OCI-LY3 (cell line): ENCODE data around the gene ACOXL.
A peak's percentile ranks its signal among the peaks of the same experiment; 100 is the strongest.

Experiments used
- H2AFZ ChIP-seq: fragments of 200-600, 300-600 bp; shearing (Covaris generic); 2 replicates; pipeline ENCODE4 v1.6.0; 2014; ENCODE audit warnings: antibody characterized with exemption, low read depth, low read length
- H3K27ac ChIP-seq: fragments of 200-600, 300-600 bp; sonication (generic); 2 replicates; pipeline ENCODE4 v1.5.1; 2014; ENCODE audit warnings: mild to moderate bottlenecking, low read length, moderate library complexity, mixed read lengths
- H3K27me3 ChIP-seq: fragments of 200-600, 300-600 bp; sonication (generic); 2 replicates; pipeline ENCODE4 v1.6.1; 2014; ENCODE audit warnings: low read depth, low read length, mixed read lengths
- H3K36me3 ChIP-seq: fragments of 200-600, 300-600 bp; sonication (generic); replicated peaks from 2 replicates; pipeline ENCODE3; 2014; ENCODE audit warnings: low read depth, low read length, mixed read lengths
- H3K4me1 ChIP-seq: fragments of 300-600, 200-600 bp; sonication (generic); 2 replicates; pipeline ENCODE4 v1.6.1; 2014; ENCODE audit warnings: low read length, mixed read lengths
- H3K4me2 ChIP-seq: fragments of 200-600, 300-600 bp; sonication (generic); 2 replicates; pipeline ENCODE4 v1.6.1; 2014; ENCODE audit warnings: low read length, mixed read lengths
- H3K4me3 ChIP-seq: fragments of 300-600, 200-600 bp; sonication (generic); 2 replicates; pipeline ENCODE4 v1.5.1; 2014; ENCODE audit warnings: antibody characterized with exemption, mild to moderate bottlenecking, low read length, moderate library complexity
- H3K79me2 ChIP-seq: fragments of 300-600, 200-600 bp; shearing (Covaris generic); 2 replicates; pipeline ENCODE4 v1.6.1; 2014; ENCODE audit warnings: mild to moderate bottlenecking, low read length, mixed read lengths
- H3K9ac ChIP-seq: fragments of 300-600, 200-600 bp; shearing (Covaris generic); 2 replicates; pipeline ENCODE4 v1.6.0; 2014; ENCODE audit warnings: mild to moderate bottlenecking, low read length, moderate library complexity
- H3K9me3 ChIP-seq: fragments of 200-600, 300-600 bp; shearing (Covaris generic); 2 replicates; pipeline ENCODE4 v1.6.1; 2014; ENCODE audit warnings: low read length, mixed read lengths; ENCODE audit not compliant: insufficient read depth
- H4K20me1 ChIP-seq: fragments of 200-600, 300-600 bp; sonication (generic); 2 replicates; pipeline ENCODE4 v1.6.1; 2016; ENCODE audit warnings: low read length, mixed read lengths; ENCODE audit not compliant: insufficient read depth
- EZH2phosphoT487 ChIP-seq: fragments of 200-600 bp; shearing (Covaris generic); IDR thresholded peaks from 2 replicates; pipeline ENCODE4 v1.6.1; 2018; ENCODE audit warnings: antibody characterized with exemption, mixed run types, low read depth
- TF ChIP-seq, protein P1 (sequence below): fragments of 200-600, 300-600 bp; sonication (generic); IDR thresholded peaks from 2 replicates; pipeline ENCODE4 v1.5.1; 2014; ENCODE audit warnings: antibody characterized with exemption, low read length, low read depth

Gene ACOXL

GRCh38 chr2:110864176-110864575, 131.8 kb downstream of the ACOXL start:
- Histone ChIP-seq H3K27ac (no peak overlapping the region), H3K27me3 (peaks cover 87% of the 10 kb centered on the region), H2AFZ (no peak overlapping the region), H3K9me3 (no peaks in the 10 kb centered on the region), H3K9ac (no peak overlapping the region), H3K79me2 (no peaks in the 10 kb centered on the region), H3K4me3 (peak overlapping the region; percentile 40; the same call in 1 of the 2 replicates), H3K4me2 (peak overlapping the region; percentile 72), H3K36me3 (no peaks in the 10 kb centered on the region), H4K20me1 (peaks cover 35% of the 10 kb centered on the region), H3K4me1 (peaks cover 46% of the 10 kb centered on the region)
- TF ChIP-seq EZH2phosphoT487: no peak
- TF ChIP-seq, protein P1, sequence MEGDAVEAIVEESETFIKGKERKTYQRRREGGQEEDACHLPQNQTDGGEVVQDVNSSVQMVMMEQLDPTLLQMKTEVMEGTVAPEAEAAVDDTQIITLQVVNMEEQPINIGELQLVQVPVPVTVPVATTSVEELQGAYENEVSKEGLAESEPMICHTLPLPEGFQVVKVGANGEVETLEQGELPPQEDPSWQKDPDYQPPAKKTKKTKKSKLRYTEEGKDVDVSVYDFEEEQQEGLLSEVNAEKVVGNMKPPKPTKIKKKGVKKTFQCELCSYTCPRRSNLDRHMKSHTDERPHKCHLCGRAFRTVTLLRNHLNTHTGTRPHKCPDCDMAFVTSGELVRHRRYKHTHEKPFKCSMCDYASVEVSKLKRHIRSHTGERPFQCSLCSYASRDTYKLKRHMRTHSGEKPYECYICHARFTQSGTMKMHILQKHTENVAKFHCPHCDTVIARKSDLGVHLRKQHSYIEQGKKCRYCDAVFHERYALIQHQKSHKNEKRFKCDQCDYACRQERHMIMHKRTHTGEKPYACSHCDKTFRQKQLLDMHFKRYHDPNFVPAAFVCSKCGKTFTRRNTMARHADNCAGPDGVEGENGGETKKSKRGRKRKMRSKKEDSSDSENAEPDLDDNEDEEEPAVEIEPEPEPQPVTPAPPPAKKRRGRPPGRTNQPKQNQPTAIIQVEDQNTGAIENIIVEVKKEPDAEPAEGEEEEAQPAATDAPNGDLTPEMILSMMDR: peak; percentile 20; the same call in 1 of the 2 replicates

DNA sequence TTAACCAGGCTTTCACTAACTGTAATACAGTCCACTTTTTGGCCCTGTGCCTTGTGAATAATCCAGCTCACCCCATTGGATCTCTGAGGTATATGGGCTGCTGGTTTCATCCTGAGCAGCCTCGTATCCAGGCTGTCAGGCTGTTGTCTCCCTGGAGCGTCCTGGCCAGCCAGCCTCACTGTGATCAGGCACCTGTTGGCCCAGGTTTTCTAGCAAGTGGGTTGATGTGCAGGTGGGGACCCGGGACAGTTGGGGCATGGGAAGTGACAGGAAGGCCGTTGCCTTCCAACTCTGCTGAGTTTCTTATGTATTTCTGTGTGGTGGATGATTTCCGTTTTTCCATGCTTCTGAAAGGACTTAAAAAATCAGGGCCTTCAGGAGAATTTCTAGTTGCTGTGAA, 132.4 kb downstream of the ACOXL start:
- Histone ChIP-seq H3K9ac (no peak overlapping the region), H4K20me1 (peaks cover 36% of the 10 kb centered on the region), H3K79me2 (no peaks in the 10 kb centered on the region), H3K4me1 (peaks cover 41% of the 10 kb centered on the region), H3K36me3 (no peaks in the 10 kb centered on the region), H3K9me3 (no peaks in the 10 kb centered on the region), H2AFZ (no peak overlapping the region), H3K27ac (no peak overlapping the region), H3K27me3 (peaks cover 87% of the 10 kb centered on the region), H3K4me3 (peak overlapping the region; percentile 40), H3K4me2 (peak overlapping the region; percentile 72)
- no peak for TF ChIP-seq EZH2phosphoT487
- TF ChIP-seq, protein P1: no peak

GRCh38 chr2:110865188-110865587, 132.8 kb downstream of the ACOXL start:
- TF ChIP-seq, protein P1: no peak
- peak; percentile 87 for TF ChIP-seq EZH2phosphoT487
- Histone ChIP-seq H2AFZ (no peak overlapping the region), H3K36me3 (no peaks in the 10 kb centered on the region), H3K9me3 (no peaks in the 10 kb centered on the region), H3K9ac (no peak overlapping the region), H4K20me1 (peaks cover 40% of the 10 kb centered on the region), H3K4me1 (peaks cover 41% of the 10 kb centered on the region), H3K4me2 (peak overlapping the region; percentile 72), H3K27ac (no peak overlapping the region), H3K79me2 (no peaks in the 10 kb centered on the region), H3K4me3 (peak overlapping the region; percentile 40), H3K27me3 (peaks cover 88% of the 10 kb centered on the region)

DNA sequence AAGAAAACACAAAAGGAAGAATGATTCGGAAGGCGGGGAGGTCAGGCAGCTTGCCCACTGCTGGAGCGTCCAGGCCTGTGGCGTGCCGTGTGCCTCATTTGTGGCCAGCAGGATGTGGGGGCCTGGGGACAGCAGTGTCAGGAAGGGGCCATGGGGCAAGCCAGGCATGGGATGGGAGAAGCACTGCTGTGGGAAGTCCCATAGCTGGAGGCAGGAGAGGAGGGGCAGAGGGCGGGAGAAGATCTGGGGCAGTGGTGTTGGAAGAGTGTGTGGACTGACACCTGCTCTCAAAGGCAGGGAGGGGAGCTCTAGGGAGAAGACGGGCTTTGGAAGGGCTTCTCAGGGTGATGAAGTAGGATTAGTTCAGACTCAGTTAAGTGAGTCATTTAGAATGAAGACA, 133.7 kb downstream of the ACOXL start:
- H3K27ac ChIP-seq: no peak overlapping the region
- H3K4me2 ChIP-seq: peak overlapping the region; percentile 10; the same call in 1 of the 2 replicates
- peaks cover 45% of the 10 kb centered on the region for H4K20me1 ChIP-seq
- H2AFZ ChIP-seq: no peak overlapping the region
- H3K9ac ChIP-seq: no peak overlapping the region
- no peaks in the 10 kb centered on the region for H3K36me3 ChIP-seq
- no peak overlapping the region for H3K4me3 ChIP-seq
- H3K9me3 ChIP-seq: no peaks in the 10 kb centered on the region
- no peak for TF ChIP-seq EZH2phosphoT487
- TF ChIP-seq, protein P1: no peak
- H3K4me1 ChIP-seq: peaks cover 41% of the 10 kb centered on the region
- H3K79me2 ChIP-seq: no peaks in the 10 kb centered on the region
- peaks cover 88% of the 10 kb centered on the region for H3K27me3 ChIP-seq
